Body of pancreas (tissue), 4 donors: ENCODE data around the gene TKTL2.

Experiments
- CTCF ChIP-seq, 7 experiments: fragments of 450-650 bp in 4 of 7; fragments of 200-600 bp in 3 of 7; sonication (generic) in 3 of 7; IDR thresholded peaks; one replicate each; pipeline ENCODE4 v1.5.1; 2016 to 2019; ENCODE audit warnings: antibody characterized with exemption in 7 of 7
- POLR2A ChIP-seq, 3 donors: fragments of 450-650 bp; IDR thresholded peaks; one replicate each; pipeline ENCODE4 v1.6.1; 2016; ENCODE audit warnings: antibody characterized with exemption in 3 of 3, mild to moderate bottlenecking in 2 of 3

- TF ChIP-seq CTCF (IDR thresholded peaks at IDR 0.05) (no peak), POLR2A (IDR thresholded peaks at IDR 0.05) (no peak)
These were observed 33.5 kb downstream of the TKTL2 start for GRCh38 chr4:163440040-163440439.
